ENCODE results near the gene UGT1A8.

DNA sequence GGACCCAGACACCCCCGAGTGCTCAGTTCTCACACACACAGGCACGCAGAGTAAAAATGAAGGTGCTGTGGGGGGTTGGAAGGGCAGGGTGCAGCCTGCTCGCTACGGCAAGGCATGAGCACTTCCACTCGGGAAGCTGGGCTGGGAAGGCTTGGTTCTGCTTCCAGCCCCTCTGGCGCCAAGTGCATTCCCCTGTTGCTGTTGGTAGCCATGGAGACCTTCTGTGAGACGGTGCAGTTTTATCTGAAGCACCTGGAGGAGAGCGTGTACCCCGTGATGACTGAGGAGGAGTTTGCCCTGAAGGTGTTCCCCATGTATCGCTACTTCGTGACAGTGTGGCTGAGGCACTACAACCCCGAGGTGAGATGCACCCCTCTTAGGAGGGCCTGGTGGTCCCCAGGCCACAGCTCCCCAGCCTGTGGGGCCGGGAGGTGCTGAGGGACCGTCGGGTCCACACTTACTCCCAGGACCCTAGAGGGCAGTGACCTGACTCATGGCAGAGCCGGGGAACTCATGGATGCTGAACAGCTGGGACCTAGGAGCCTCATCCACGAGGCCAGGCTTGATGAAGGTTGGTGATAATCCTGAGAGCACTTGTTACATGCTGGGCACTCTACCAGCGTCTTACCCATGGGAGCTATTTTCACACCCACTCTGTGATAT is 176.2 kb downstream of the UGT1A8 start:
- TF ChIP-seq POLR2A (IDR thresholded peaks at IDR 0.05; ENCODE audit: low read length) (no peak), GATA1 (IDR thresholded peaks at IDR 0.05; ENCODE audit: low read depth, low read length) (no peak)

All from erythroblast (primary cell).